ENCODE results near the gene OR5H1. TPM values are rescaled to one million over a fixed set of nuclear protein-coding genes. Genes with fewer than 3 reads are reported as not detected.

The OR5H1 gene
- total and polyA plus RNA-seq, 9 of the 15 experiments (the other 6 are each of a cell fraction or from before 2014, with no cell fraction given): not detected

DNA sequence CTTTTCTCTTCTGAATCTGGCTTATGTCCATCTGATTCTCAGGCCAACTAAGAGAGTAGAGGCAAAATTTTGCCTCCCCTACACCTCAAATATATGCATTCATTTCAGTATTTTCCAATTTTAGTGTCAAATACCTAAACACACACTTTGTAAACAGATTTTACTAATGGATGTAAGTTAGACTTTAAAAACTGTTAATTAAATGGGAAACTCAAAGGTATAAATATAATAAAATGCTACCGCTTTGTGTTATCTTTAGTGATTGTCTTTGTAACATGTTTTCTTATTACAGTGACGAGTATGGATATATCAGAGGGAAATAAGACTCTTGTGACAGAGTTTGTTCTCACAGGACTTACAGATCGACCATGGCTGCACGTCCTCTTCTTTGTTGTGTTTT is 43.6 kb upstream of the OR5H1 start, which contains the start of gene OR5AC2:
OR5AC2 (plus strand) TSS at position 301 of the 400 bp plus-strand sequence; CDS start at position 301, 0 bp downstream.
- Histone ChIP-seq H3K79me2 (ENCODE audit: control insufficient read depth, insufficient read depth, low read length) (no peaks in the 10 kb centered on the region), H3K9me3 (replicated peaks; ENCODE audit: control insufficient read depth, insufficient read depth, low read depth, low read length) (no peaks in the 10 kb centered on the region), H2AFZ (ENCODE audit: low read depth, low read length) (no peak within 1 kb of the TSS), H3K36me3 (ENCODE audit: control insufficient read depth, insufficient read depth, low read length) (no peaks in the 10 kb centered on the region), H3K4me2 (ENCODE audit: insufficient read depth, low read length) (no peak within 1 kb of the TSS), H3K27ac (ENCODE audit: extremely low read depth, low read depth, low read length) (no peak within 1 kb of the TSS), H3K9me1 (ENCODE audit: control insufficient read depth, insufficient read depth, low read length) (no peaks in the 10 kb centered on the region), H4K20me1 (replicated peaks; ENCODE audit: control insufficient read depth, insufficient read depth, low read length) (no peaks in the 10 kb centered on the region), H3K9ac (ENCODE audit: insufficient read depth in 1 of 2, low read depth in 2 of 2, low read length in 2 of 2) (no peak within 1 kb of the TSS), H3K27me3 (ENCODE audit: control insufficient read depth in 2 of 2, insufficient read depth in 2 of 2, low read length in 2 of 2) (no peaks in the 10 kb centered on the region), H3K4me1 (replicated peaks in 1 of 2; ENCODE audit: control insufficient read depth in 2 of 2, insufficient read depth in 2 of 2, low read length in 2 of 2) (no peaks in the 10 kb centered on the region), H3K4me3 (no peak within 1 kb of the TSS)
- intact Hi-C loops (cut with micrococcal nuclease) (no loop called here), in situ Hi-C loops (cut with MboI) (no loop called here)
- WGBS (ENCODE audit: insufficient coverage, low coverage, missing lambda C conversion rate): 0% methylated on average over 4 of the region's 4 CpGs
- FAIRE-seq: no peak
- CTCF ChIA-PET (ENCODE audit: low intra/inter-chr PET ratio): no interaction called here
- no TSS peak for BruUV-seq (replicated peaks)
- ATAC-seq: no peak
- DNase-seq (ENCODE audit: extremely low read depth in 1 of 4, low spot score in 3 of 4): no peak
- POLR2A ChIA-PET: no interaction called here
- TF ChIP-seq, protein P1, sequence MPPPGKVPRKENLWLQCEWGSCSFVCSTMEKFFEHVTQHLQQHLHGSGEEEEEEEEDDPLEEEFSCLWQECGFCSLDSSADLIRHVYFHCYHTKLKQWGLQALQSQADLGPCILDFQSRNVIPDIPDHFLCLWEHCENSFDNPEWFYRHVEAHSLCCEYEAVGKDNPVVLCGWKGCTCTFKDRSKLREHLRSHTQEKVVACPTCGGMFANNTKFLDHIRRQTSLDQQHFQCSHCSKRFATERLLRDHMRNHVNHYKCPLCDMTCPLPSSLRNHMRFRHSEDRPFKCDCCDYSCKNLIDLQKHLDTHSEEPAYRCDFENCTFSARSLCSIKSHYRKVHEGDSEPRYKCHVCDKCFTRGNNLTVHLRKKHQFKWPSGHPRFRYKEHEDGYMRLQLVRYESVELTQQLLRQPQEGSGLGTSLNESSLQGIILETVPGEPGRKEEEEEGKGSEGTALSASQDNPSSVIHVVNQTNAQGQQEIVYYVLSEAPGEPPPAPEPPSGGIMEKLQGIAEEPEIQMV (tag; conservative IDR thresholded peaks at IDR 0.05; ENCODE audit: low read depth): no peak
- TF ChIP-seq POLR3A (IDR thresholded peaks at IDR 0.05; ENCODE audit: borderline replicate concordance, extremely low read depth, insufficient read depth, insufficient read length): no peak
- no peak for TF ChIP-seq ARID3A (IDR thresholded peaks at IDR 0.05; ENCODE audit: borderline replicate concordance, low read depth, low read length)
- no peak for TF ChIP-seq SRSF9 (IDR thresholded peaks at IDR 0.05; ENCODE audit: borderline replicate concordance, low read depth, low read length)
- no peak for TF ChIP-seq STAT5B (CRISPR knock-in tag; IDR thresholded peaks at IDR 0.05)
- TF ChIP-seq PHF21A (IDR thresholded peaks at IDR 0.05; ENCODE audit: borderline replicate concordance, low read depth): no peak
- no peak for TF ChIP-seq ZNF124 (CRISPR knock-in tag; IDR thresholded peaks at IDR 0.05)
- no peak for TF ChIP-seq XRCC5 (IDR thresholded peaks at IDR 0.05; ENCODE audit: low read depth, low read length)
